HG02884 (cell line): Measurements from ENCODE around the gene POLR2L.

Experiments used
- ATAC-seq: cut with Tn5 transposase; IDR thresholded peaks from one replicate; pipeline ENCODE4 v1.9.1; 2021; ENCODE audit warnings: mild to moderate bottlenecking, moderate library complexity; ENCODE audit not compliant: unreplicated experiment

POLR2L gene

DNA sequence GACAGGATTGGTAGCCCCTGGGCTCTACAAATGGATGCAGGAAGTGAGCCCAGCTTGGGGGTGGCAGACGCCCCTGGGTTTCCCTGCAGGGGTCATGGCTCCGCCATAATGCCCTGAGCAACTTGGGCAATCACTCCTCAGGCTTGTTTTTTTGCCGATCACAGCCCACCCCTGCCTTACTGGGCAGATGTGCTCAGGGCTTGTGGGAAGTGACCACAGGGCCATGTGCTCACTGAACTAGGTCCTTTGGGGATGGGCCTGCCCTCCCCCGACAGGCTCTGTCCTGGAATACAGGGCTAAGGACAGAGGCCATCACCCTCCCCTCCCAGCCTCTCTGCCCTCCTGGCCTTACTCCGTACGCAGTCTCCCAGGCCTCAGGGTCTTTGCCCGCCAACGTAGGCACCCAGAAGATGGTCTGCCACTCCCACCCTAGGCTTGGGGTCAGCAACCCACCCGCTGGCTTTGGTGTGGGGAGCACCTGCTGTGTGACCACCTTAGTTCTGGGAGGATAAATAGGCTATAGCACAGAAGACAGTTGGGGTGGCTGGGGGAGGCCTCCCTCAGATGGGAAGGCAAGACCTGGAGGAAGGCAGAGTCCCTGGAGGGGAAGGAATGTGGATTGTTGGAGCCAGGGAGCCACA, 28.8 kb downstream of the POLR2L start:
- ATAC-seq, result no peak

DNA sequence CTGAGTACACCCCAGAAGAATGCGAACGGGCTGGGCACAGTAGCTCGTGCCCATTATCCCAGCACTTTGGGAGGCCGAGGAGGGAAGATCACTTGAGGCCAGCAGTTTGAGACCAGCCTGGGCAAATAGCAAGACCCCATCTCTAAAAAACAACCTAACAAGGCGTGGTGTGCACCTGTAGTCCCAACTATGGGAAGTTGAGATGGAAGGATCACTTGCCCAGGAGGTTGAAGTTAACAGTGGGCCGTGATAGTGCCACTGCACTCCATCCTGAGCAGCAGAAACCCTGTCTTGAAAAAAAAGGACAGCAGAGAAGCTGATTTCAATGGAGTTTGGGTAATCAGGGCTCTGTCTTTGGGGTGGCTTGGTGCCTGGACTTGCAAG, 29.3 kb downstream of the POLR2L start:
- no peak for ATAC-seq

GRCh38 chr11:812390-812789, 29.9 kb downstream of the POLR2L start:
- no peak for ATAC-seq

DNA sequence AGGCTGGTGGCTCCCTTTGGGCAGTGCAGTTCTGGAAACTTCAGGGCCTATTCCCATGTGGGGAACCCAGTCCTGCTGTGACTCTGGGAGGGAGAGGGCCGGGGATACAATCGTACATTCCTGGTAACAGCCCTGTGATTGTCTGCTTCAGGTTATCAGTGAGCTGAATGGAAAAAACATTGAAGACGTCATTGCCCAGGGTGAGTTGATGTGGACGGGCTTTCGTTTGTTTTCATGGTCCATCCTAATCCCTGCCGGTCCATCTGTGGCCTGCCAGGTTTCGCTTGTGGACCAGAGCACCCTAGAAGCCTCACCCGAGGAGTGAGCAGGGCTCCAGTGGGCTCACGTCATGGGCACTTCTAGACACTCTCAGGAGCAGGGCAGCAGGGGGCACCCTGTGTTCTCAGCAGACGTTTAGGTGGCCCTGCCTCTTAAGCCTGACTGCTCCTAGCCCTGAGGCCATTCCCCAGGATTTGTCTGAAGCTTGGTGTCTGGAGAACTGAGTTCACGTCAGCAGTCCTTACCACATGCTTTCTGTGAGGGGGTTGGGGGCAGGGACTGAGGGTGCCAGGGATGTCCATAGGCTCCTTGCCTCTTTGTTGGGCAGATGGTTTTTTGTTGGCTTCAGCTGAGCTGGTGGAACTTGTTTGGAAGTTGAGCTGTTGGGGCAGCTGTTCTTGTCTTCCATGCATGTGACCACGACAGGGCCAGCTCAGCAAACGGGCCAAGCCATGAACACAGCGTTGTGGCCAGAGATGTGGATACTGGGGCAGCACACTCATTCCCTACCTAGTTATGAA, 30.7 kb downstream of the POLR2L start:
- no peak for ATAC-seq

- peak; percentile 8 for ATAC-seq
These were observed 32.2 kb downstream of the POLR2L start for GRCh38 chr11:810040-810567.

DNA sequence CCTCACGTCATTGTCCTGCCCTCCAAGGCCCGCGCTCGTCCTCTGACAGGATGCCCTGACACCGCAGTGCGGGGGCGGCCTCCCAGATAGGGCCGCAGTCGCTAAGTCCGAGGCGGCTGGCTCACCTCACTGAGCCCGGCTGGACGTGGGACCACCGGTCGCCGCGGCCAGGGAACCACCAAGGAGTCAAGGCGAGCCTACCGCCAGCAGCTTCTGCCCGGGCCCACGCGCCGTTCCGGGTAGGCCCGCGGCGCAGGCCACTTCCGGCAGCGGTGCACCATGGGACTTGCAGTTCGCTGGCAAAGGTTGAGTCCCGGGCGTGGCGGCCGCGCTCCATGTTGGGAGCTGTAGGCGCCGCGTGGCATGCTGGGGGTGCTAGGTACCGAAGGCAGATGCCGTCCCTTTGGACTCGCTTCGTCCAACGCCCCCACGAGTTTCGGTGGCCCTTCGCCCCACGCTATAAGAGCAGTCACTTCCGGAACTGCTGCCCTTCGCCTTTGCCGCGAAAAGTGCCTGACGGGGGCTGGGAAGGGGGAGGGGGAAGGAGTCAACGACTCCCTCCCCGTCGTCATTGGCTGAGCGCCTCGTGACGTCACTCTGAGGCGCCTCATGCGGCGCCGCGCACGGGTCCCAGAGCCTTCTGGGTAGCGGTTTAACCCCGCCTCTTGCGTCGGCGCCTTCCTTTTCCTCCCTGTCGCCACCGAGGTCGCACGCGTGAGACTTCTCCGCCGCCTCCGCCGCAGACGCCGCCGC, 32.9 kb downstream of the POLR2L start, which contains the start of gene RPLP2:
TSS of gene RPLP2 (plus strand) at position 681 of the 753 bp plus-strand sequence. CDS start 268 bp downstream, outside the sequence.
- ATAC-seq, result peak; percentile 59

- no peak for ATAC-seq
These were observed 33.7 kb downstream of the POLR2L start for GRCh38 chr11:808427-809286.

DNA sequence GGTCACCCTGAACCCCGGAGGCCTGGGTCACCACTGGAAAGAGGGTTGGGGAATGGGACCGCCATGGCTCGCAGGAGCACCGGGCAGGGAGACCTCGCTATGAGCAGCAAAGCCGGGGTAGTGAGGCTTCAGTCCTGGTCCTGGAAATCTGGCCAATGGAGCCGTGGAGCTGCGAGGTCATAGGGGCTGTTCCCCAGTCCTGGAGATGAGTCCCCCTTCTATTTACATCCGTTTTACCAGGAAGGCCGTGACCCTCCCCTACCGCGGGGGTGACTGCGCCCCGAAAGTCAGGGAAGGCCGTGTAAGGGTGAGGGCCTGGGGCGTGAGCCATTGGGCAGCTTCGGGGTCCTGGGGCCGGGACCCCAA, 37.7 kb downstream of the POLR2L start:
- ATAC-seq, result no peak

DNA sequence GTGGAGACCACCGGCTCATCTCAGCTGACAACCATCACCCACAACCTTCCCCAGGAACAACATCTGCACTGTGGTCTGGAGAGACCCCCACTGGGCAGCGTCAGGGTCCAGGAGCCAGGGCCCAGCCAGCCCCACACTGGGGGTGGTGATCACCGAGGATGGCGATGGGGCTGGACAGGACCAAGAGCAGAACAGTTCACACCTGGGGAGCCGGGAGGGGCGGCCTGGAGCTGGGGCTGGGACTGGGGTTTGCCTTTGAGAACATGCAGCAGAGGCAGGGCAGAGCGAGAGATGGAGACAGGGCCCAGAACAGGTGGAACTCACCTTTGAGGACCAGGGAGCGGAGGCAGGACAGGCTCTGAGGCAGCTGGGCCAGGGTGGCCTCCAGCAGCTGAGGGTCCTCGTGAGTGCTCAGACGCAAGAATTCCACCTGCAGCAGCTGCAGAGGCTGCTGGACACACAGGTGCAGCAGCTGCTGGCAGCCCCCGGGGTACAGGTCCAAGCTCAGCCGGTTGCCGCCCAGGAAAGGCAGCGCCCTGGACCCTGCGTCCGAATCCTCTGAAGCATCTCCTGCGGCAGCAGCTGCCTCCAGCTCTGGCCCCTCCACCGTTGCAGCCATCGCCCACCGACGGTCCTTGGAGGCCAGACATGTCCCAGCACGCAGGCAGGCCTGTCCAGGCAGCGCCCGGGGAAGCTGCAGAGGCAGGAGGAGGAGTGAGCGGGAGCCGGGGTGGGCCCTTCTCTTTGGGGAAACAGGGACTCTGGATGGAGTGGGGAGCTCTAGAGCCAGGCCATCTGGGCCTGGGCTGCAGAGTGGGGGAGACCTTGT, 38.3 kb downstream of the POLR2L start:
- no peak for ATAC-seq

DNA sequence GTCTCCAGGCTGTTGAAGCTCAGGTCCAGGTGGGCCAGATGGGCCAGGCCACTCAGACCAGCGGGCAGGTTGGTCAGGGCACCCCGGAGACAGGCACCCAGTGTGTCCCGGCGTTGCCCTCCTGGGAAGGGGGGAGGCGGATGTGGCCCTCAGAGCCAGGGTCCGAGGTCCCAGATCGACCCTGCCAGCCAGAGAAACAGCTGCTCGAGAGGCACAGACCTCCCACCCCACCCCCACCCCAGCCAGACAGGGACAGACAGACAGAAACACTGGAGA, 38.9 kb downstream of the POLR2L start:
- no peak for ATAC-seq

DNA sequence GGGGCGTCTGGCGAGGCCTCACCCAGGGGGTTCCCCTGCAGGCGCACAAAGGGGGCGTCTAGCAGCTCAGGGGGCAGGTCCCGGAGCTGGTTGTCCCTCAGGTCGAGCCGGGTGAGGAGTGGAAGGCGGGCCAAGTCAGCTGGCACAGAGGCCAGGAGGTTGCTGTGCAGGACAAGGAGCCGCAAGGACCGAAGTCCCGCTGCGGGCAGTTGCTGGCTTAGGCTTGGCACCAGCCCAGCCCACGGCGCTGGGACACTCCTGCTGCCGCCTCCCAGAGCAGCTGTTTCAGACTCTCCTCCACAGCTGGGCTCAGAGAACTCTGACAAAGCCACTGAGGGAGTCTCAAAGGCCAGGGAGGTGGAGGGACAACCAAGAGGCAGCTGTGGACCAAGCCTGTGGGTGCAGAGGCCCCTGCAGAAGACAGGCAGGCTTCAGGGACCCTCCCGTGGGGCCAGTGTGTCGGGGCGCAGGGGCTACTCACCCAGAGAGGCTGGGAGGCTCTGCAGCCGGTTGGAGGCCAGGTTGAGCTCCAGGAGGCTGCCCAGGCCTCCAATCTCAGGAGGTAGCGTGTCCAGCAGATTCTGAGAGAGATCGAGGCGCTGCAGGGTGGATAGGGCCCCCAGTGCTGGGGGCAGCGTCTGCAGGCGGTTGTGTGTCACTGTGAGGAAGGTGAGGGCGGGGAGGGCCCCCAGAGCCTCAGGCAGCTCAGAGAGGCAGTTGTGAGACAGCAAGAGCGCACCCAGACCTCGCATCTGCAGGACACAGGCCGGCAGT, 39.4 kb downstream of the POLR2L start:
- ATAC-seq, result no peak

- ATAC-seq, result no peak
These were observed 40.2 kb downstream of the POLR2L start for GRCh38 chr11:802018-802617.

DNA sequence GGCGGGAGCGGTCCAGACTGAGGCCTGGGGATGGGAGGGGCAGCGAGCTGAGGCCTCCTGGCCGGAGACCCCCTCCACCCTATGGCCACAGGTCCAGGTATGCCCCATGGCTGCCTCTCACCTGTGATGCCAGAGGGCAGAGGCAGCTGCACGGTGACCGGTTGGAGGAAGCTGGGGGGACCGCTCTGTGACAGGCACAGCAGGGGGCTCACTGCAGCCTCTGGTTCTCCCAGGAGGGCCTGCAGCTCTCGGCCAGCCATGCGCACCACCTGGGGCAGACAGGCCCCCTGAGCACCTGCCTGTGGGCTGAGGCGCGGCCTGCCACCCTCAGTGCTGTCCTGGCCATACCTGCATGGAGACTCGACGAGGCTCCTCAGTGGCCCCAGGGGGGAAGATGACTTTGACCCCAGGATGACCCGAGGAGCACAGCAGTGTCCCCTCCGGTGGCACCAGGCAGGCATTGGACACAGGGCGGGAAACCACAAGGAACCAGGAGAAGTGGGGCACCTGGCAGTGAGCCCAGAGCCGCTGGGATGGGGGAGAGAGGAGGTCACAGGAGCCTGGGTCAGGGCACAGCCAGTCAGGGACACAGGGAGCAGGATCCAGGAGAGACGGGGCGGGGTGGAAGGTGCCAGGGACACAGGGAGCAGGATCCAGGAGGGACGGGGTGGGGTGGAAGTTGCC, 41.1 kb downstream of the POLR2L start:
- ATAC-seq, result no peak

- no peak for ATAC-seq
These were observed 41.9 kb downstream of the POLR2L start for GRCh38 chr11:800473-800872.

DNA sequence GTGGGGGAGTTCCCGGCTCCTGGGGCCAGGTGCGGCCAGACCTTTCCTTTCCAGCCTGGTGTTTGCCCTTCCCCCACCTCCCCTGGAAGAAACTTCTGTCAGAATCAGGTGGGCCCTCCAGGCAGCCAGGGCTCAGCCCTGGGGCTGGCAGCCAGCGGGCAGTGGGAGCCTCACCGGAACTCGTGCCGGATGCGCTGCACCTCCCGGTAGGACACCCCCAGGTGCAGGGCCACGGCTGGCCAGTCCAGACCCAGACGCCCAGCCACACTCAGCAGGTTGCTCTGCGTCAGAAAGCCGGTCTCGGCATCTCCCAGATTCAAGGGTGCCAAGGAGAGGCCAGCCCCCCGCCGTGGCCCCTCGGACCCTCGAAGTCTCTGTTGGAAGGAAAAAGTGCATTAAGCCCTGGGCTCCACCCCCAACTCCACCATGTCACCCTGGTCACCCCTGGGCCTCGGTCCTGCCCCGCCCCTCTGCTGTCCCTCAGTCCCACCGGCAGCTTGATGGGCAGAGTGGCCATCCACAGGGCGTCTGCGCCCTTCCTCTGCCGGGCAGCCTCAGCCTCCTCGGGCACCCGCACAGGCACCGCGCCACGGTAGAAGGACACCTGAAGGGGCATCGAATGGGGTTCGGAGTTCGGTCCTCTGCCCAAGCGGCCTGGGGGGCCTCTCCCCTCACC, 42.5 kb downstream of the POLR2L start:
- ATAC-seq, result no peak

GRCh38 chr11:798093-798713, 44.1 kb downstream of the POLR2L start, which contains the start of gene SLC25A22:
SLC25A22 (minus strand) TSS chr11:798281; CDS start chr11:795006, 3,275 bp downstream.
- ATAC-seq, result peak; percentile 59
